ENCODE results near the gene RXRA.
A peak's percentile ranks its signal among the peaks of the same experiment; 100 is the strongest.

Gene RXRA

GRCh38 chr9:134375430-134376385 is 49.5 kb downstream of the RXRA start:
- Mint-ChIP-seq H3K4me3 (no peak overlapping the region), H3K36me3 (ENCODE audit: low read depth) (no peaks in the 10 kb centered on the region), H3K27me3 (ENCODE audit: low read depth, poor library complexity) (no peaks in the 10 kb centered on the region), H3K4me1 (peaks cover 43% of the 10 kb centered on the region), H3K27ac (peak overlapping the region; percentile 95), H3K9me3 (no peaks in the 10 kb centered on the region)
- peak; percentile 48 for DNase-seq
- TF ChIP-seq CTCF (IDR thresholded peaks at IDR 0.05), result no peak

- no peak for DNase-seq
- no peak overlapping the region for H3K4me3 Mint-ChIP-seq
- peaks cover 48% of the 10 kb centered on the region for H3K4me1 Mint-ChIP-seq
- H3K9me3 Mint-ChIP-seq, result no peaks in the 10 kb centered on the region
- no peaks in the 10 kb centered on the region for H3K27me3 Mint-ChIP-seq (ENCODE audit: low read depth, poor library complexity)
- no peaks in the 10 kb centered on the region for H3K36me3 Mint-ChIP-seq (ENCODE audit: low read depth)
- H3K27ac Mint-ChIP-seq, result peak overlapping the region; percentile 68
- TF ChIP-seq CTCF (IDR thresholded peaks at IDR 0.05), result no peak
Measured at GRCh38 chr9:134376386-134377142, 50.3 kb downstream of the RXRA start.

GRCh38 chr9:134377143-134377484 is 50.9 kb downstream of the RXRA start:
- no peak for TF ChIP-seq CTCF (IDR thresholded peaks at IDR 0.05)
- Mint-ChIP-seq H3K4me1 (peaks cover 48% of the 10 kb centered on the region), H3K27ac (no peak overlapping the region), H3K4me3 (no peak overlapping the region), H3K9me3 (no peaks in the 10 kb centered on the region), H3K36me3 (ENCODE audit: low read depth) (no peaks in the 10 kb centered on the region), H3K27me3 (ENCODE audit: low read depth, poor library complexity) (no peaks in the 10 kb centered on the region)
- DNase-seq, result no peak

GRCh38 chr9:134377976-134378375 is 51.7 kb downstream of the RXRA start:
- no peaks in the 10 kb centered on the region for H3K9me3 Mint-ChIP-seq
- H3K27ac Mint-ChIP-seq, result no peak overlapping the region
- no peak overlapping the region for H3K4me3 Mint-ChIP-seq
- TF ChIP-seq CTCF (IDR thresholded peaks at IDR 0.05), result no peak
- peaks cover 43% of the 10 kb centered on the region for H3K4me1 Mint-ChIP-seq
- no peak for DNase-seq
- no peaks in the 10 kb centered on the region for H3K27me3 Mint-ChIP-seq (ENCODE audit: low read depth, poor library complexity)
- no peaks in the 10 kb centered on the region for H3K36me3 Mint-ChIP-seq (ENCODE audit: low read depth)

- H3K27ac Mint-ChIP-seq, result no peak overlapping the region
- no peaks in the 10 kb centered on the region for H3K27me3 Mint-ChIP-seq (ENCODE audit: low read depth, poor library complexity)
- TF ChIP-seq CTCF (IDR thresholded peaks at IDR 0.05), result no peak
- H3K36me3 Mint-ChIP-seq (ENCODE audit: low read depth), result no peaks in the 10 kb centered on the region
- no peak overlapping the region for H3K4me3 Mint-ChIP-seq
- no peaks in the 10 kb centered on the region for H3K9me3 Mint-ChIP-seq
- H3K4me1 Mint-ChIP-seq, result peaks cover 47% of the 10 kb centered on the region
- no peak for DNase-seq
Measured at GRCh38 chr9:134378901-134379338, 52.7 kb downstream of the RXRA start.

All from nephron progenitor cell (in vitro differentiated cells).